HEK293 (cell line): ENCODE data around the gene ARL14EP.

ENCODE experiments used
- ATF2 ChIP-seq: fragments of 450-650 bp; formaldehyde crosslinking; IDR thresholded peaks from 2 replicates; pipeline ENCODE4 v1.5.1; 2016; ENCODE audit warnings: missing biosample characterization, missing genetic modification characterization, low read depth
- CTCF ChIP-seq: fragments of 450-650 bp; formaldehyde crosslinking; IDR thresholded peaks from 2 replicates; pipeline ENCODE4 v1.5.1; 2016; ENCODE audit warnings: missing biosample characterization, missing genetic modification characterization
- PATZ1 ChIP-seq: fragments of 450-650 bp; formaldehyde crosslinking; IDR thresholded peaks from 2 replicates; pipeline ENCODE4 v1.5.1; 2016; ENCODE audit warnings: missing biosample characterization, missing genetic modification characterization
- REST ChIP-seq: fragments of 450-650 bp; formaldehyde crosslinking; IDR thresholded peaks from 2 replicates; pipeline ENCODE4 v1.5.1; 2016; ENCODE audit warnings: missing biosample characterization, missing genetic modification characterization
- ZNF2 ChIP-seq: fragments of 450-650 bp; formaldehyde crosslinking; IDR thresholded peaks from 2 replicates; pipeline ENCODE4 v1.5.1; 2016; ENCODE audit warnings: missing biosample characterization, missing genetic modification characterization
- ZNF350 ChIP-seq: fragments of 450-650 bp; formaldehyde crosslinking; IDR thresholded peaks from 2 replicates; pipeline ENCODE4 v1.5.0; 2017; ENCODE audit warnings: missing biosample characterization, mild to moderate bottlenecking, missing genetic modification characterization
- ZNF449 ChIP-seq: fragments of 450-650 bp; formaldehyde crosslinking; IDR thresholded peaks from 2 replicates; pipeline ENCODE4 v1.5.1; 2017; ENCODE audit warnings: missing biosample characterization, mild to moderate bottlenecking, missing genetic modification characterization, moderate library complexity
- ZNF792 ChIP-seq: fragments of 450-650 bp; formaldehyde crosslinking; IDR thresholded peaks from 2 replicates; pipeline ENCODE4 v1.5.1; 2016; ENCODE audit warnings: missing biosample characterization, missing genetic modification characterization

- TF ChIP-seq PATZ1 (tag by site-specific recombination), result no peak
- no peak for TF ChIP-seq ZNF449
- TF ChIP-seq ZNF2 (tag by site-specific recombination), result no peak
- TF ChIP-seq CTCF (tag by site-specific recombination), result no peak
- no peak for TF ChIP-seq ZNF350 (tag by site-specific recombination)
- TF ChIP-seq REST (tag by site-specific recombination), result no peak
- no peak for TF ChIP-seq ZNF792 (tag by site-specific recombination)
- no peak for TF ChIP-seq ATF2 (tag by site-specific recombination)
Measured at GRCh38 chr11:30310623-30311022, 12.3 kb upstream of the ARL14EP start.
